AG09309 (cell line): ENCODE data around the gene NPC1L1.

Experiments used
- DNase-seq: peaks from one replicate; pipeline ENCODE4 v3.0.0-alpha.2; 2010; ENCODE audit warnings: low read depth
- H3K4me3 ChIP-seq: 2 replicates; pipeline ENCODE4 v1.5.1; 2011; ENCODE audit warnings: mild to moderate bottlenecking, low read depth, low read length, moderate library complexity; ENCODE audit not compliant: control insufficient read depth
- TF ChIP-seq, protein P1 (sequence below): IDR thresholded peaks from 2 replicates; pipeline ENCODE4 v1.5.1; 2011; ENCODE audit warnings: mild to moderate bottlenecking, low read depth, low read length, inconsistent platforms; ENCODE audit not compliant: insufficient read depth, control insufficient read depth; ENCODE audit errors: missing control alignments

Gene NPC1L1

DNA sequence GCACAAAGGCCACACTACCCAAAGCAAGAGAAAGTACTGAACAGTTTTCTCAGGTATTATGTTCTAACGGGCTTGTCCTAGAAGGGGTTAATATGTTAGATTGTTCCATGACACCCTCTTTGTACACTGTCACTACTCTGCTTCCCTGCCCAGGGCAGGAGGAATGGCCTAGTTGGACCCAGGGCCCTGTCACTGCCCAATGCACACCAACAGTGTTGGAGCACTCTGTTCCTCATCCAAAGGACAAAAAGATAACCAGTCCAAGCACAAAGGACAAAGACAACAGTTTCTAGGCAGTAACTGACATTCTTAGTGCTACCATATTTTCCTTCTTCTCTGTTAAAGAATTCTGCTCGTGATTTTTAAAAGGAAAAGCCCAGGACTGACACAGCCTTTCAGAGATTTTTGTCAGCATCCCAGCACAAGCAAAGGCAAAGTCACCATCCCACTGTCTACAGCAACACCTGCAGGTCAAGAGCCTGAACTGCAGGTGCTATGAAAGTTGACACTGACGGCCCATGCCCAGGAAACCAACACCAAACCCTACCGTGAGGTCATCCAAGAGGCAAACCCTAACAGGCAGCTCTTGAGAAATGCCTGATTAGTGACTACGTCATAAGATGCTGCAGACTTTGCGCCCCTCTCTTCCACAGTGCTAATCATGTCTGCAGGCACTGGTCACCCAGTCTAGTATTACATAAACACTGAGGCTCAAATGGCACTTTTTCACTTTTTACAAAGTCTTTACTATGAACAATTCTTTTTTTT is 63.9 kb downstream of the NPC1L1 start:
- peak; percentile 55 for DNase-seq
- TF ChIP-seq, protein P1, sequence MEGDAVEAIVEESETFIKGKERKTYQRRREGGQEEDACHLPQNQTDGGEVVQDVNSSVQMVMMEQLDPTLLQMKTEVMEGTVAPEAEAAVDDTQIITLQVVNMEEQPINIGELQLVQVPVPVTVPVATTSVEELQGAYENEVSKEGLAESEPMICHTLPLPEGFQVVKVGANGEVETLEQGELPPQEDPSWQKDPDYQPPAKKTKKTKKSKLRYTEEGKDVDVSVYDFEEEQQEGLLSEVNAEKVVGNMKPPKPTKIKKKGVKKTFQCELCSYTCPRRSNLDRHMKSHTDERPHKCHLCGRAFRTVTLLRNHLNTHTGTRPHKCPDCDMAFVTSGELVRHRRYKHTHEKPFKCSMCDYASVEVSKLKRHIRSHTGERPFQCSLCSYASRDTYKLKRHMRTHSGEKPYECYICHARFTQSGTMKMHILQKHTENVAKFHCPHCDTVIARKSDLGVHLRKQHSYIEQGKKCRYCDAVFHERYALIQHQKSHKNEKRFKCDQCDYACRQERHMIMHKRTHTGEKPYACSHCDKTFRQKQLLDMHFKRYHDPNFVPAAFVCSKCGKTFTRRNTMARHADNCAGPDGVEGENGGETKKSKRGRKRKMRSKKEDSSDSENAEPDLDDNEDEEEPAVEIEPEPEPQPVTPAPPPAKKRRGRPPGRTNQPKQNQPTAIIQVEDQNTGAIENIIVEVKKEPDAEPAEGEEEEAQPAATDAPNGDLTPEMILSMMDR: peak; percentile 98
- no peak overlapping the region for H3K4me3 ChIP-seq

DNA sequence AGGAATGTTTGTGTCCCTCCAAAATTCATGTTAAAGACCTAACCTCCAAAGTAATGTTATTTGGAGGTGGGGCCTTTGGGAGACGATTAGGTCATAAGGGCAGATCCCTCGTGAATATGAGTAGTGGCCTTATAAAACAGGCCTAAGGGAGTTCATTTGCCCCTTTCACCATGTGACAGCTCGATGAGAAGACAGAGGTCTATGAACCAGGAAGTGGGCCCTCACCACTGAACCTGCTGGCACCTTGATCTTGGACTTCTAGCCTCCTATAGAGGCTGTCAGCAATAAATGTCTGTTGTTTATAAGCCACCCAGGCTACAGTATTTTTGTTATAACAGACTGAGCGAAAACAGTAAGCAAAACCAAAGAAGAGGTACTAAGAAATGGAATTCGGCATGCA is 64.8 kb downstream of the NPC1L1 start:
- DNase-seq: no peak

DNA sequence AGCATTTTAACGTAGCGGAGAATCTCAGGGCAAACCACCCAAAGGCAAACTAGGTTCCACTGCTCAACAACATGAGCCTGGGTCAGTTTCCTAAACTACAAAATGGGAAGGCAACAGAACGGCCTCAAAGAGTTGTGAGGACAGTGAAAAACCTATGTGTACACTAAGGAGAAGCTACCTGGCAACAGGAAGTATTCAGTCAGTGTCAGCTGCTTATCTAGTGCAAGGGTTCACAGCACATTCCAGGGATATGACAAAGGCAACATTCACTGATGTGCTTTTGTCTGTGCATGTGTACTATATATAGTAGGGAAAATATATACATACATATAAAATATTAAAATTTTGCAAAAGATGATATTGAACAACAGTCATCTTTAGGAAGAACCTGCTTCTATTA is 67.8 kb downstream of the NPC1L1 start:
- TF ChIP-seq, protein P1: no peak
- H3K4me3 ChIP-seq: no peak overlapping the region
- DNase-seq: no peak

More for the DNA sequence above, 64.8 kb downstream of the NPC1L1 start:
- H3K4me3 ChIP-seq: no peak overlapping the region
- TF ChIP-seq, protein P1: no peak

DNA sequence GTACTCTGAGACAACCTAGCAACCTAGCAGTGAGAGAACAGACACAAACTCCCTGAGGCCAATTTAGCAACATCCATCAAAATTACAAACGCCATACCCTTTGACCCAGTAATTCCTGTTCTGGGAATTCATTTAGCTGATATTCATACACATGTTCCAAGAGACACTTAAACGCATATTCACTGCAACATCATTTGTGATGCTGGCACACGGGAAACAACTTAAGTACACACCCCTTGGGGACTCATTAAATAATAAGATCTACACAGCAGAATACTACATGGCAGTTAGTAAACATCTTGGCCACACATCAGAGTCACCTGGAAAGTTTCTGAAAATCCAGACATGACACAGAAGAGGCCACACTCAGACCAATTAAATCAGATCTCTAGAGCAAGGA is 68.3 kb downstream of the NPC1L1 start:
- DNase-seq: no peak
- TF ChIP-seq, protein P1: no peak
- no peak overlapping the region for H3K4me3 ChIP-seq

DNA sequence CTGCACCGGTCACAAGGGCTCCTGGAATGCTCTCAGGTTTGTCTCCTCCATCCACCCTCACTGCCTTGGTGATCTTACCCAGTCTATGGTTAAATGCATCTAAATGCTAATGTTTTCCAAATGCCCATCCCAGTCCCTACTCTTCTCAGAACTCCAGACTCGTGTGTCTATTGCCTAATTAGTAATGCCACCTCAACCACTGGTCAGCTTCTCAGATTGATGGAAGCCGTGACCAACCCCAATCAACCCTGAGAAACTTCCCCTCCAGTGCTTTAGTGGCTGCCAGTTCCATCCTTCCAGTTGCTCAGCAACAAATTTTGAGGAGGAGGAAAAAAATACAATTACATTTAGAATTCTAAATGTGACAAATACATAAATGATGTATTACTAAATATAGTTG is 69.3 kb downstream of the NPC1L1 start:
- DNase-seq: no peak
- H3K4me3 ChIP-seq: no peak overlapping the region
- TF ChIP-seq, protein P1: no peak

DNA sequence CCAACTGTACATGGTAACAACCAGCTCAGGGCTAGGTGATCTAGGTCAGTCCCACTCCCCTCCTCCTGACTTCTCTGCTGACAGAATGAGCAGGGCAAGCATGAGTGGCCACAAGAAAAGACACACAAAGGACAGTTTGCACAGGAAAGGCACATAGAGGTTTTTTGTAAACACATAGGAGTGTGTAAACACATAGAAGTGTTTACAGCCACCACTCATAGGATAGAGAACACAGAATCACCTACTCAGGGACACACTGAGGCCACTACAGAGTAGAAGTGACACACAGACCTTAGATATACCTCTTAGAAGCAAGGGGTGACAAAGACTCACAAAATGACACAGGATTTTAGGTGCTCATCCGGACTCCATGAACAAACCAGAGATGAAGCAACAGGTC is 69.7 kb downstream of the NPC1L1 start:
- DNase-seq: no peak
- H3K4me3 ChIP-seq: no peak overlapping the region
- TF ChIP-seq, protein P1: no peak

DNA sequence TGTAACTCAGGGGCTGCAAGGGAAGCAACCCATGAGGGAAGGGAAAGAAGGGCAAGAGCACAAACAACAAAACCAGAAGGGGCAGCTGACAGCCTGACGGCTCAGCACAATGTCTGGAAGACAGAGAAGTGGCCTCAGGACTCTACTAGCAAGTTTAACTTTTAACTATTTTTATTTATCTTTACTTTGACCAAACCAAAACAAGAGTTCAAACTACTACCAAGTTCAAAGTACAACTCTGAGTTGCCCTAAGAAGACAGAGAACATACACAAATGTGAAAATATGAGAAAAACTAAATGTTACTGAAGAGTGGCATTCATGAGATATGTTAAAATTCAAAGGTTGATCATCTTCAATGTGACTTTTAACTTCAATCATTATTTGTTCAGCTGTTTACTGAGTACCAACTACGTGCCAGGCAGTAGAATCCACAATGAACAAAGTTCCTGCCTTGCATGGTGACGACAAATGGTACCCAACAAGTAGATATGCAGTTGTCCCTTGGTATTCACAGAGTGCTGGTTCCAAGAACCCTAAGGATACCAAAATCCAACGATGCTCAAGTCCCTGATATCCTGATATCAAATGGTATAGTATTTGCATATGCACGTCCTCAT is 70.4 kb downstream of the NPC1L1 start:
- H3K4me3 ChIP-seq: no peak overlapping the region
- no peak for DNase-seq
- TF ChIP-seq, protein P1: no peak
